HEK293 (cell line): Measurements from ENCODE around the gene TGFB1I1.

Source experiments
- BCL11A ChIP-seq: fragments of 450-650 bp; formaldehyde crosslinking; IDR thresholded peaks from 2 replicates; pipeline ENCODE4 v1.5.1; 2016; ENCODE audit warnings: low read depth, missing biosample characterization, missing genetic modification characterization
- HOXA7 ChIP-seq: sonication (generic); formaldehyde crosslinking; IDR thresholded peaks from 2 replicates; pipeline ENCODE4 v1.8.1; 2022; ENCODE audit warnings: missing genetic modification reagents, borderline replicate concordance
- KLF7 ChIP-seq: fragments of 450-650 bp; formaldehyde crosslinking; IDR thresholded peaks from 2 replicates; pipeline ENCODE4 v1.5.1; 2016; ENCODE audit warnings: missing biosample characterization, missing genetic modification characterization, borderline replicate concordance
- MZF1 ChIP-seq: fragments of 450-650 bp; formaldehyde crosslinking; IDR thresholded peaks from 2 replicates; pipeline ENCODE4 v1.5.1; 2017; ENCODE audit warnings: missing biosample characterization, missing genetic modification characterization, borderline replicate concordance
- OSR2 ChIP-seq: fragments of 450-650 bp; formaldehyde crosslinking; IDR thresholded peaks from 2 replicates; pipeline ENCODE4 v1.5.1; 2016; ENCODE audit warnings: missing biosample characterization, missing genetic modification characterization
- TCF7L2 ChIP-seq: IDR thresholded peaks from 2 replicates; pipeline ENCODE4 v1.6.1; 2011; ENCODE audit warnings: low read depth, mild to moderate bottlenecking, inconsistent platforms, low read length, moderate library complexity, borderline replicate concordance
- WT1 ChIP-seq: fragments of 450-650 bp; formaldehyde crosslinking; IDR thresholded peaks from 2 replicates; pipeline ENCODE4 v1.5.1; 2016; ENCODE audit warnings: missing biosample characterization, missing genetic modification characterization
- ZBTB17 ChIP-seq: fragments of 450-650 bp; formaldehyde crosslinking; IDR thresholded peaks from 2 replicates; pipeline ENCODE4 v1.5.1; 2016; ENCODE audit warnings: missing biosample characterization, missing genetic modification characterization
- ZBTB48 ChIP-seq: fragments of 450-650 bp; formaldehyde crosslinking; IDR thresholded peaks from 2 replicates; pipeline ENCODE4 v1.5.1; 2016; ENCODE audit warnings: missing biosample characterization, missing genetic modification characterization
- ZBTB8A ChIP-seq: fragments of 450-650 bp; formaldehyde crosslinking; IDR thresholded peaks from 2 replicates; pipeline ENCODE4 v1.5.1; 2016; ENCODE audit warnings: missing biosample characterization, missing genetic modification characterization
- ZNF132 ChIP-seq: fragments of 450-650 bp; formaldehyde crosslinking; IDR thresholded peaks from 2 replicates; pipeline ENCODE4 v1.5.1; 2017; ENCODE audit warnings: missing biosample characterization, missing genetic modification characterization, borderline replicate concordance
- ZNF175 ChIP-seq: fragments of 450-650 bp; formaldehyde crosslinking; IDR thresholded peaks from 2 replicates; pipeline ENCODE4 v1.5.1; 2016; ENCODE audit warnings: missing biosample characterization, missing genetic modification characterization
- ZNF211 ChIP-seq: fragments of 450-650 bp; formaldehyde crosslinking; IDR thresholded peaks from 2 replicates; pipeline ENCODE4 v1.5.1; 2016; ENCODE audit warnings: low read depth, missing biosample characterization, missing genetic modification characterization
- ZNF23 ChIP-seq: fragments of 450-650 bp; formaldehyde crosslinking; IDR thresholded peaks from 2 replicates; pipeline ENCODE4 v1.5.1; 2016; ENCODE audit warnings: missing biosample characterization, missing genetic modification characterization, borderline replicate concordance
- ZNF433 ChIP-seq: fragments of 450-650 bp; formaldehyde crosslinking; IDR thresholded peaks from 2 replicates; pipeline ENCODE4 v1.5.1; 2016; ENCODE audit warnings: missing biosample characterization, missing genetic modification characterization, low read depth
- ZNF529 ChIP-seq: fragments of 450-650 bp; formaldehyde crosslinking; IDR thresholded peaks from 2 replicates; pipeline ENCODE4 v1.5.1; 2017; ENCODE audit warnings: missing genetic modification characterization, missing biosample characterization; ENCODE audit not compliant: insufficient replicate concordance
- ZNF548 ChIP-seq: fragments of 450-650 bp; formaldehyde crosslinking; IDR thresholded peaks from 2 replicates; pipeline ENCODE4 v1.5.1; 2016; ENCODE audit warnings: missing biosample characterization, missing genetic modification characterization
- ZNF629 ChIP-seq: fragments of 450-650 bp; formaldehyde crosslinking; IDR thresholded peaks from 2 replicates; pipeline ENCODE4 v1.5.1; 2017; ENCODE audit warnings: missing biosample characterization, missing genetic modification characterization
- ZNF707 ChIP-seq: fragments of 450-650 bp; formaldehyde crosslinking; IDR thresholded peaks from 2 replicates; pipeline ENCODE4 v1.5.1; 2016; ENCODE audit warnings: missing biosample characterization, missing genetic modification characterization
- ZSCAN30 ChIP-seq: fragments of 450-650 bp; IDR thresholded peaks from 2 replicates; pipeline ENCODE4 v1.5.1; 2018; ENCODE audit warnings: missing biosample characterization, mild to moderate bottlenecking, missing genetic modification characterization, moderate library complexity
- TF ChIP-seq, protein P1 (sequence below): fragments of 450-650 bp; formaldehyde crosslinking; IDR thresholded peaks from 2 replicates; pipeline ENCODE4 v1.5.1; 2017; ENCODE audit warnings: missing biosample characterization, missing genetic modification characterization
- TF ChIP-seq, protein P2 (sequence below): fragments of 450-650 bp; formaldehyde crosslinking; IDR thresholded peaks from 2 replicates; pipeline ENCODE4 v1.5.1; 2016; ENCODE audit warnings: missing biosample characterization, missing genetic modification characterization
- TF ChIP-seq, protein P3 (sequence below): fragments of 450-650 bp; formaldehyde crosslinking; IDR thresholded peaks from 2 replicates; pipeline ENCODE4 v1.5.1; 2016; ENCODE audit warnings: missing biosample characterization, missing genetic modification characterization
- TF ChIP-seq, protein P4 (sequence below): fragments of 450-650 bp; formaldehyde crosslinking; IDR thresholded peaks from 2 replicates; pipeline ENCODE4 v1.5.1; 2016; ENCODE audit warnings: missing biosample characterization, missing genetic modification characterization
- TF ChIP-seq, protein P5 (sequence below): fragments of 450-650 bp; IDR thresholded peaks from 2 replicates; pipeline ENCODE4 v1.5.1; 2018; ENCODE audit warnings: missing biosample characterization, mild to moderate bottlenecking, missing genetic modification characterization
- TF ChIP-seq, protein P6 (sequence below): fragments of 450-650 bp; formaldehyde crosslinking; IDR thresholded peaks from 2 replicates; pipeline ENCODE4 v1.5.1; 2016; ENCODE audit warnings: missing biosample characterization, missing genetic modification characterization
- TF ChIP-seq, protein P7 (sequence below): fragments of 450-650 bp; formaldehyde crosslinking; IDR thresholded peaks from 2 replicates; pipeline ENCODE4 v1.5.1; 2016; ENCODE audit warnings: missing biosample characterization, missing genetic modification characterization, borderline replicate concordance
- TF ChIP-seq, protein P8 (sequence below): fragments of 450-650 bp; IDR thresholded peaks from 2 replicates; pipeline ENCODE4 v1.5.1; 2018; ENCODE audit warnings: missing biosample characterization, missing genetic modification characterization

The TGFB1I1 gene

DNA sequence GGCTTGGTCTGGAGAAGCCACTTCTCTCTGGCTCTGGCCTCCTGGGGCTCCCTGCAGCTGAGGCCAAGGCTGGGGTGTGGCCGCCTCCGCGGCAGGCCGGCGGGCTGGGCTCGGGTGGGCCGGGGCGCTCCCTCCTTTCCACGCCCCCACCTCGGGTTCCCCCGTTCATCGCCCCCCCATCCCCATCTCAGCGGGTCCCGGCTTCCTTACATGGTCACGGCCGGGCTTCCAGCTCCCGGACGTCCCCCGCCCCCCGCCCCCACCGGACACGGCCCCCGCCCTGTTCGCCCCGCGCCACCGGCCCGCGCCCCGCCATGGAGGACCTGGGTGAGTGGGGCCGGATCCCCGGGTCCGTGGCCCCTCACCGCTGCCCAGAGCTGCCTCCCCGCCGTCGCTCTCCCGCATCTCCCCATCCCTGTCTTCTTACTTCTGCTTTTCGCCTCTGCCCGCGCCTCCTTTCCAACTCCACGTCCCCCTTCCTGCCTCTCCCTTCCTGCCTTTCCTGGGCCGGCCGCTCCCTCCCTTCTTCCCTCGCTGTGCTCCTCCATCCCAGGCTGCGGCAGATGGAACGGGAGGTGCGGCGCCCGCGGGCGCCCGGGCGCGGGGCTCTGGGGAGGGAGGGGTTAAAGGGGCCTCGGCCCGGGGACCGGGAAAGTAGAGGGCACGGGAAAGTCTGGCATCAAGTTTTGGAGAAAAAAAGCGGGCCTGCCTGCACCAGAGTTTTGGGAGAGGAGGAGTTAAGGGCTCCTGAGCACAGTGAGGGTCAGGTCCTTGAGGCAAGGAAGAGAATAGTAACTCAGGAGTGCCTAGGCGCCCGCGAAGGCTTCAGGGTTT, at the start of gene TGFB1I1 (continued):
- TF ChIP-seq ZNF433 (no peak), ZSCAN30 (tag by site-specific recombination) (no peak), MZF1 (no peak), ZBTB17 (tag by site-specific recombination) (peak; percentile 31; the same call in 1 of the 2 replicates), ZBTB48 (tag by site-specific recombination) (peak; percentile 77; the same call in 1 of the 2 replicates), ZNF707 (tag by site-specific recombination) (no peak), TCF7L2 (no peak), ZNF529 (tag by site-specific recombination) (no peak), ZNF629 (tag by site-specific recombination) (no peak), HOXA7 (no peak), KLF7 (tag by site-specific recombination) (0 out of 2 replicates have a peak, but pooled peaks have one; percentile 11), ZBTB8A (tag by site-specific recombination) (peak; percentile 94), ZNF23 (no peak), BCL11A (tag by site-specific recombination) (no peak), ZNF175 (tag by site-specific recombination) (no peak), OSR2 (no peak), ZNF211 (no peak), WT1 (no peak), ZNF548 (tag by site-specific recombination) (no peak), ZNF132 (tag by site-specific recombination) (no peak)
- TF ChIP-seq, protein P1, sequence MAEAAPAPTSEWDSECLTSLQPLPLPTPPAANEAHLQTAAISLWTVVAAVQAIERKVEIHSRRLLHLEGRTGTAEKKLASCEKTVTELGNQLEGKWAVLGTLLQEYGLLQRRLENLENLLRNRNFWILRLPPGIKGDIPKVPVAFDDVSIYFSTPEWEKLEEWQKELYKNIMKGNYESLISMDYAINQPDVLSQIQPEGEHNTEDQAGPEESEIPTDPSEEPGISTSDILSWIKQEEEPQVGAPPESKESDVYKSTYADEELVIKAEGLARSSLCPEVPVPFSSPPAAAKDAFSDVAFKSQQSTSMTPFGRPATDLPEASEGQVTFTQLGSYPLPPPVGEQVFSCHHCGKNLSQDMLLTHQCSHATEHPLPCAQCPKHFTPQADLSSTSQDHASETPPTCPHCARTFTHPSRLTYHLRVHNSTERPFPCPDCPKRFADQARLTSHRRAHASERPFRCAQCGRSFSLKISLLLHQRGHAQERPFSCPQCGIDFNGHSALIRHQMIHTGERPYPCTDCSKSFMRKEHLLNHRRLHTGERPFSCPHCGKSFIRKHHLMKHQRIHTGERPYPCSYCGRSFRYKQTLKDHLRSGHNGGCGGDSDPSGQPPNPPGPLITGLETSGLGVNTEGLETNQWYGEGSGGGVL (tag by site-specific recombination), result peak; percentile 42; the same call in 1 of the 2 replicates
- TF ChIP-seq, protein P2, sequence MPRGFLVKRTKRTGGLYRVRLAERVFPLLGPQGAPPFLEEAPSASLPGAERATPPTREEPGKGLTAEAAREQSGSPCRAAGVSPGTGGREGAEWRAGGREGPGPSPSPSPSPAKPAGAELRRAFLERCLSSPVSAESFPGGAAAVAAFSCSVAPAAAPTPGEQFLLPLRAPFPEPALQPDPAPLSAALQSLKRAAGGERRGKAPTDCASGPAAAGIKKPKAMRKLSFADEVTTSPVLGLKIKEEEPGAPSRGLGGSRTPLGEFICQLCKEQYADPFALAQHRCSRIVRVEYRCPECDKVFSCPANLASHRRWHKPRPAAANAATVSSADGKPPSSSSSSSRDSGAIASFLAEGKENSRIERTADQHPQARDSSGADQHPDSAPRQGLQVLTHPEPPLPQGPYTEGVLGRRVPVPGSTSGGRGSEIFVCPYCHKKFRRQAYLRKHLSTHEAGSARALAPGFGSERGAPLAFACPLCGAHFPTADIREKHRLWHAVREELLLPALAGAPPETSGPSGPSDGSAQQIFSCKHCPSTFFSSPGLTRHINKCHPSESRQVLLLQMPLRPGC, result no peak; the same call in 1 of the 2 replicates
- TF ChIP-seq, protein P3, sequence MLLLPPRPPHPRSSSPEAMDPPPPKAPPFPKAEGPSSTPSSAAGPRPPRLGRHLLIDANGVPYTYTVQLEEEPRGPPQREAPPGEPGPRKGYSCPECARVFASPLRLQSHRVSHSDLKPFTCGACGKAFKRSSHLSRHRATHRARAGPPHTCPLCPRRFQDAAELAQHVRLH (tag by site-specific recombination), result no peak
- TF ChIP-seq, protein P4, sequence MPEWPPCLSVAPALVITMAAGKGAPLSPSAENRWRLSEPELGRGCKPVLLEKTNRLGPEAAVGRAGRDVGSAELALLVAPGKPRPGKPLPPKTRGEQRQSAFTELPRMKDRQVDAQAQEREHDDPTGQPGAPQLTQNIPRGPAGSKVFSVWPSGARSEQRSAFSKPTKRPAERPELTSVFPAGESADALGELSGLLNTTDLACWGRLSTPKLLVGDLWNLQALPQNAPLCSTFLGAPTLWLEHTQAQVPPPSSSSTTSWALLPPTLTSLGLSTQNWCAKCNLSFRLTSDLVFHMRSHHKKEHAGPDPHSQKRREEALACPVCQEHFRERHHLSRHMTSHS, result no peak
- TF ChIP-seq, protein P5, sequence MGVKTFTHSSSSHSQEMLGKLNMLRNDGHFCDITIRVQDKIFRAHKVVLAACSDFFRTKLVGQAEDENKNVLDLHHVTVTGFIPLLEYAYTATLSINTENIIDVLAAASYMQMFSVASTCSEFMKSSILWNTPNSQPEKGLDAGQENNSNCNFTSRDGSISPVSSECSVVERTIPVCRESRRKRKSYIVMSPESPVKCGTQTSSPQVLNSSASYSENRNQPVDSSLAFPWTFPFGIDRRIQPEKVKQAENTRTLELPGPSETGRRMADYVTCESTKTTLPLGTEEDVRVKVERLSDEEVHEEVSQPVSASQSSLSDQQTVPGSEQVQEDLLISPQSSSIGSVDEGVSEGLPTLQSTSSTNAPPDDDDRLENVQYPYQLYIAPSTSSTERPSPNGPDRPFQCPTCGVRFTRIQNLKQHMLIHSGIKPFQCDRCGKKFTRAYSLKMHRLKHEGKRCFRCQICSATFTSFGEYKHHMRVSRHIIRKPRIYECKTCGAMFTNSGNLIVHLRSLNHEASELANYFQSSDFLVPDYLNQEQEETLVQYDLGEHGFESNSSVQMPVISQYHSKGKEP, result no peak
- TF ChIP-seq, protein P6, sequence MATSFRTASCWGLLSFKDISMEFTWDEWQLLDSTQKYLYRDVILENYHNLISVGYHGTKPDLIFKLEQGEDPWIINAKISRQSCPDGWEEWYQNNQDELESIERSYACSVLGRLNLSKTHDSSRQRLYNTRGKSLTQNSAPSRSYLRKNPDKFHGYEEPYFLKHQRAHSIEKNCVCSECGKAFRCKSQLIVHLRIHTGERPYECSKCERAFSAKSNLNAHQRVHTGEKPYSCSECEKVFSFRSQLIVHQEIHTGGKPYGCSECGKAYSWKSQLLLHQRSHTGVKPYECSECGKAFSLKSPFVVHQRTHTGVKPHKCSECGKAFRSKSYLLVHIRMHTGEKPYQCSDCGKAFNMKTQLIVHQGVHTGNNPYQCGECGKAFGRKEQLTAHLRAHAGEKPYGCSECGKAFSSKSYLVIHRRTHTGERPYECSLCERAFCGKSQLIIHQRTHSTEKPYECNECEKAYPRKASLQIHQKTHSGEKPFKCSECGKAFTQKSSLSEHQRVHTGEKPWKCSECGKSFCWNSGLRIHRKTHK, result no peak
- TF ChIP-seq, protein P7, sequence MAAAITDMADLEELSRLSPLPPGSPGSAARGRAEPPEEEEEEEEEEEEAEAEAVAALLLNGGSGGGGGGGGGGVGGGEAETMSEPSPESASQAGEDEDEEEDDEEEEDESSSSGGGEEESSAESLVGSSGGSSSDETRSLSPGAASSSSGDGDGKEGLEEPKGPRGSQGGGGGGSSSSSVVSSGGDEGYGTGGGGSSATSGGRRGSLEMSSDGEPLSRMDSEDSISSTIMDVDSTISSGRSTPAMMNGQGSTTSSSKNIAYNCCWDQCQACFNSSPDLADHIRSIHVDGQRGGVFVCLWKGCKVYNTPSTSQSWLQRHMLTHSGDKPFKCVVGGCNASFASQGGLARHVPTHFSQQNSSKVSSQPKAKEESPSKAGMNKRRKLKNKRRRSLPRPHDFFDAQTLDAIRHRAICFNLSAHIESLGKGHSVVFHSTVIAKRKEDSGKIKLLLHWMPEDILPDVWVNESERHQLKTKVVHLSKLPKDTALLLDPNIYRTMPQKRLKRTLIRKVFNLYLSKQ (tag by site-specific recombination), result no peak
- TF ChIP-seq, protein P8, sequence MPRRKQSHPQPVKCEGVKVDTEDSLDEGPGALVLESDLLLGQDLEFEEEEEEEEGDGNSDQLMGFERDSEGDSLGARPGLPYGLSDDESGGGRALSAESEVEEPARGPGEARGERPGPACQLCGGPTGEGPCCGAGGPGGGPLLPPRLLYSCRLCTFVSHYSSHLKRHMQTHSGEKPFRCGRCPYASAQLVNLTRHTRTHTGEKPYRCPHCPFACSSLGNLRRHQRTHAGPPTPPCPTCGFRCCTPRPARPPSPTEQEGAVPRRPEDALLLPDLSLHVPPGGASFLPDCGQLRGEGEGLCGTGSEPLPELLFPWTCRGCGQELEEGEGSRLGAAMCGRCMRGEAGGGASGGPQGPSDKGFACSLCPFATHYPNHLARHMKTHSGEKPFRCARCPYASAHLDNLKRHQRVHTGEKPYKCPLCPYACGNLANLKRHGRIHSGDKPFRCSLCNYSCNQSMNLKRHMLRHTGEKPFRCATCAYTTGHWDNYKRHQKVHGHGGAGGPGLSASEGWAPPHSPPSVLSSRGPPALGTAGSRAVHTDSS (tag by site-specific recombination), result no peak
